IPS-NIHi7 (cell line): ENCODE measurements around the gene SNF8.
A peak's percentile ranks its signal among the peaks of the same experiment; 100 is the strongest.

Experiments used
- DNase-seq: peaks from one replicate; pipeline ENCODE4 v3.0.0; 2012; ENCODE audit warnings: mixed read lengths; ENCODE audit errors: extremely low spot score

The SNF8 gene

DNA sequence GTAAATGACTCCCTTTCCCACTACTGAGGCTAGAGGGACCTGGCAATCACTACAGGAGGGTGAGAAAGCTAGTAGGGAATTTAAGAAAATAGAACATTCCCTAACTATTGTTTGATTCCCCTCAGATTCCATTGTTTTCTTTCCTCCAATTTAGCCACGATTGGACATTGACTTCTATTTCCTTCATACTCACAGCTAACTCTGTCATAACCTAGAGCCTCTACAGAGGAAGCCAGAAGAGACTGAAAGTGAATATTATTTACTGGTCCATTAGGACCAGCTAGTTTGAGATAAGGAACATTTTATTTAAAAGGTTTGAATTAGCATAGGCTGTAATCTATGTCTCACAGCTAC is 14.9 kb downstream of the SNF8 start:
- no peak for DNase-seq

DNA sequence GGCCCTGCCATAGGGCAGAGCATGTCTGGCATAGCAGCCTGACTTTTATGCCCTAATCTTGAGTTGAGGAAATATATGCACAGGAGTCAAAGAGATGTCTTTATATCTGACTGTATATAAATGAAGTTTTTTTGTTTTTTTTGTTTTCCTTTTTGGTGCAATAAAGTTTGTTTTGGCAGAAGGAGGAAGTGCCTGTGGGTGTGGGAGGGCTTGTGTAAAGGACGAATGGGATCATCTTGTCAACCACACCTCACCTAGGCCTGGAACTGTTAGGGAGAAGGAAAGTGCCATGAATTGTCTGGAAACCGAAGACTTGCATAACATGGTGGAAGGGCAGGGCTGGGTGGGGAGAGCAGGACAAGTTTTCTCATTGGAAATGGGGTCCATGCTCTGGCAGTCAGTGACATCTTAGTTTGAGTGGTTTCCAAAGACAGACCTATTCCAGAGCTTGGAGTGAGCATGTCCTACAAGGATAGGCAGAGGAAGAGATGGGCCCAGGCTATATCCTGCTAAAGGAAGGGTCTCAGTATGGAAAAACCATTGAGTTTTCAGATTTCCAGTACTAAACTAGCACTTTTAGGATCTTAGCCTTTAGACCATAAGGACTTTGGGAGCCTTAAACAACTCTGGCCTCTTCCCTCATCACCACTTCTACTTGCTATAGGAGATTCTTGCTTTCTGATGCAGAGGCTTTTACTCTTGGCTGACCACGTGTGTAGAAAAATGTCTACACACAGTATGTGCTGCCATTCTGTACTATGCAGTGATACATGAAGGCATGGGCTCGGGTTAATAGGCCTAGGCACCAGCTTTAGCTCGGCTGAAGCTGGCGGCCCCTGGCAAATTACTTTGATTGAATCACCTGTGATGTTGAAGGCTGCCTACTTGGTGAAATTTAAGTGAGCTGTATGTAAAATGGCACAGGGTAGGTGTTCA is 15.5 kb downstream of the SNF8 start:
- DNase-seq: no peak

DNA sequence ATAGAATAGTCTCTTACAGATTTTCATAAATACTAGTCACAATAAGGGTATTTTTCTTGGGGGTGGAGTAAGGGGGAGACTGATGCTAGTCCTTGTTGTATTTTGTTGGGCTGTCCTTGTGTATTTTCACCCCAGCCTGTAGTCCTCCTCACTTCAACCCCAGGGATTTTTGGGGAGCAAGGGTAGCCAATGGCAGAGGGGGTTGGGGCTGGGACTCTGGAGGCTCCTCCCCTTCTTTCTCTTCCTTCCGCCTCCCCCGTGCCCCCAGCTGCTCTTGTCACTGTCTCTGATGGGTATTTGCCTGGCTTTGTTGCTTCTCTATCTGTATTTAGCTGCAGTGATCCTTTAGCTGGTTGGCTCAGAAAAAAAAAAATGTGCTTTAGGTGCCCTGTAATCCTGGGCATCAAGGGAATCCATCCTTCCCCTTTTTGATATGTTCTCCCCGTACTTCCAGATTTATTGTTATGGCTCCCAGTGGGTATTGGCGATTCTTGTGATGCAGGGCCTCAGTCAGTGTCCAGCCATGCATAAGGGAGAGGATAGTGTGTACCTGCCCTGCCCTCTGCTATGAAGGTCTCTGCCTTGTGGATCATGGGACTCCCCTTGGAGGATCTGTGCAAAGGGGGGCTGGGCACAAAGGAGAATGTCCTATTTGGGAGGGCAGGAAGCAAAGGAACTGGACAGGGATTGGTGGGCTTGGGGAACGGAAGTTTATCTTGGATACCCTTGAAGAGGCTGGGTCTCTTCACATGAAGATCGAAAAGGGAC is 16.5 kb downstream of the SNF8 start:
- no peak for DNase-seq

DNA sequence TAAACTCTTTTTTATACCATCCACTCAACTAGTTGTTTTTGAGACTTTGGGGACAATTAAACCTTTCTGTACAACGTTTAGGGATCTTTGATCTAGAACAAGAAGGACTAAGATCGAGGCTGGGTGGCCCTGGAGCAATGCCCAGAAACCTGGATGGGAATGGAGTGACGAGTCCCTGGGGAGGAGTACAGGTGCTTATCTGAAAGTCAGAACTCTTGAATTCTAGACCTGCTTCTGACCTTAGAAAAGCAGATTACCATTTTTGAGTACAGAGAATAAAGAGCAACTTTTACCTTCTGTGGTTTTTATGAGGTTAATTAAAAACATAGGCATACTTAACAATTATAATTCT is 18.7 kb downstream of the SNF8 start:
- DNase-seq: no peak

DNA sequence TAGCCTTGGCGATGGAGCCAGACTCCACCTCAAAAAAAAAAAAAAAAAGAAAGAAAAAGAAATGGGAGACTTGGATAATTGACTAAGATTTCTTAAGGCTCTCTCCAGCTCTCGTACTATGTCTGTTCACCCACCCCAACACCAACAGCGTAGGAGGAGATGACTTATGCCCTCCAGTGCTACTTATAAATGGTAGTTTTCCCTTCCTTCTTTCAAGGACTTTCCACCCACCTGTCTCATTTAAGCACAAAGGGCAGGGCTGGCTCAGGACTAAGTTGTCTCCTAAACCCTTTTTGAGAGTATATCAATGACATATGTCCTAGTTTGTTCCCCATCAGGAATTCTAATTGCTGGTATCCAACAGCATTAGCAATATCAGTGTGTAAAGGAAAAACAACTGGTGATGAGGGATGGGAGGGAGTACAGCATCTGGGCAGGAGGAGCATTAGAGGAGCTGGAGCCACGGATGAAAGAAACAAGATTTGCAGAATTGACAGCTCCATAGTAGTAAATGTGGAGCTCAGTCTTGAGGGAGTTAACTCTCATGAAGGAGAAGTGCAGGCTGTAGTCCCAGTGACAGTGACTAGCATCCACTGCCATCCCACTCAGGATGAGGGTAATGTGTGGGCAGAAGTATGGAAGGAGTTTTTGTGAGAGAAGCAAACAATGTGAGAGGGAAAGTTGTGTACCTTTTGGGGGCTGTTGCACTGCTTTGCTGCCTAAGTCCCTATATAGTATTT is 19.2 kb downstream of the SNF8 start:
- no peak for DNase-seq

DNA sequence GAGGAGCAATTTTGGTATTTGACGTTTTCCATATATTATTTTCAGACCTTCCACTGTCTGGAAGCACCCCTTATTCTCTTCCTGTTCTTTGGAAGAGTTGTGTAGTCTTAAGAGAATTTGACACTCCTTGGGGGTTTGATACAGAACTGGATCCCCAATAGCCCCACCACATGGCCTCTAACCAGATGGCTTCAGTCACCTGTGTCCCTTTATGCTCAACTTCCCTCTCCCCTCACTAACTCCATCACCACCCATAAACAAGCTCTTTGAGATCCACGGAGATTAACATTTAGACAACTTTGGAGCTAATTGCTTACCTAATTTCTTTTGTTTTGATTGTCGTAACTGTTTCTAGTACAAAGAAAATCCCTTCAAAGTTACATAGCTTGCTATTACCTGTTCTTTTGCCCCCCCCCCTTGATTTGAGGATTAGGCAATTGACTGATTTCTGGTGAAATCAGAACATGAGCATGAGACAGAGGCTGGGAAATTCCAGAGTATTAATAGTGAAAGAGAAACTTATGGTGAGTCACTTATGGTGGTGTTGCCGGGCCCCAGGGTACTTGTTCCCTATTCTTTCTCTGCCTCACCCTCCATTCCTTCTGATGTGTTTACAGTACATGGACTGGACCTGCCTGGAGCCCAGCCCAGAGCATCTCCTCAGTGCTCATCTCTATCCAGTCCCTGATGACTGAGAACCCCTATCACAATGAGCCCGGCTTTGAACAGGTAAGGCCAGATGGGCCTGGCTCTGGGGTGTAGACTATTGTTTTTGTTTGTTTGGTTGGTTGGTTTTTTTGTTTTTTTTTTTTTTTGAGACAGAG is 29.0 kb downstream of the SNF8 start:
- DNase-seq: no peak

DNA sequence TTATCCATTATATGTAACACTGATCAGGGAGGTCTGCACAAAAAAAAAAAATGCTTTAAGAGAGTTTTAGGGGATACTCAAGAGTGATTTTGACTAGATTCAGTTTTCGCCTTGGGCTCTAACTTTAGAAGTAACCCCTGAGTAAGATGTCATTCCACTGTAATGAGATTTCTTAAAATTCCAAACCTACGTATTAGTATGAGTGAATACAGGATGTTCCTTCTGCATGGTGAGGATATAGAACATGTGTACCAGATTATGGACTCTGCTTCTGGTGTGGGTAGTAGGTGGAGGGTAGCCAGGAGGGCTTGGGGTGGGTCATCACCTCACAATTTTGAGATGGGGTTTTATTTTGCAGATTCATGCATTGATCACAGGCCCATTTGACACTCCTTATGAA is 32.2 kb downstream of the SNF8 start:
- DNase-seq: no peak

DNA sequence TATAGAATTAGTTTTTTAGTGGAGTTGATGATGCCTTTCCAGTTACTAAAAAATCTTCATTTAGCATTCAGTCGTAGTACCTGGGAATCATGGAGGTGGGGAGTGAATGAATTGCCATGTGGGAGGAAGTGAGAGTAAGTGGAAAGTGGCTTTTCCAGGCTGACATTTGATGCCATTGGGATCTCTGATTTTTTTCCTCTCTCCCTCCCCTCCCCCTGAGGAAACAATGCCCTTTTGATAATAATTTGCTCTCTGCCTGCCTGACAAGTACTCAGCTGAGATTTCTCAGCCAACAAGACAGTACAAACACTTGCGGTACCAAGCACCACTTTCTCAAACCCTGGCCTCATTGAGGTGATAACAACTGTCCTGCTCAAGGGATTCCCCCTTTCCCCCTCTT is 34.3 kb downstream of the SNF8 start:
- DNase-seq: no peak

DNA sequence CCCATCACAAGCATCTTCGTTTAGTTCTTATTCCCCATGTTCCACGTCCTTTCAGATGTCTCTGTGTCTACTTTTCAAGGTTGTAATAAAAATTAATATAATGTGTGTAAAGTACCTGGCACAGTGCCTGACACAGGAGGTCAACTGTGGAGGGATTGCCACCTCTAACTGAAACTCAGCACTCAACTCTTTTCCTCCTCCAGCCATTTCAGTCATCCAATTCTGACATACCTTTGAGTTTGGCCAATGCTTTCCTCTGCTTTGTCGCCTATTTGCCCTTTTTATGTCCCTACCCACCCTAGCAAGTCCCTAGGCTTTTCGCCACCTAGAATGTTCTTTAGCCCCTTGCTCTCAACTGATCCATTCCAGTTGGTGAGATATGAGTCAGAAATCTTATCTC is 34.9 kb downstream of the SNF8 start:
- DNase-seq: no peak

DNA sequence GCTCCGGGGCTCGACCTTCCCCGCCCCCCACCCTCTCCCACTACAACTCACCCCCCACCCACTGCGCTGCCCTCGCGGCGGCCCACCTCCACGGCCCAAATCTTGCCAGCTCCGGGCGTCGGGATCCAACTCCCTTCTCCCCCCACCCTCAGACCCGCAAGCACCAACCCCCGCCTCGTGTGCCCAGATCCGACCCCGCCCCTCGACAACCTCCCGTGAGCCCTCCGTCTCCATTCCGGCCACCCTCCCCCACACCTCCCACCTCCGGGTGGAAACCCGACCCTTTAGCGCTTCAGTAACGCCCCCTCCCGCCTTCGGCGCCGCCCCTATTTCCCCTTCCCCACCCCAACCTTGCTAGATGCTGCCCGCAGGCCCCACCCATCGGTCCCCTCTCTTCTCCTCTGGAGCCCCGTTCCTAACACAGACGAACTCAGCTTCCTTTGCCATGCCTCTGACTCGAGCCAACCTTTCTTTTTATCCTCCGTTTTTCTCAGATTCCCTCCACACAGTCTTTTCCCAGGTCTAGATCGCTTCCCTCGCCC is 35.7 kb downstream of the SNF8 start:
- peak; percentile 95 for DNase-seq

DNA sequence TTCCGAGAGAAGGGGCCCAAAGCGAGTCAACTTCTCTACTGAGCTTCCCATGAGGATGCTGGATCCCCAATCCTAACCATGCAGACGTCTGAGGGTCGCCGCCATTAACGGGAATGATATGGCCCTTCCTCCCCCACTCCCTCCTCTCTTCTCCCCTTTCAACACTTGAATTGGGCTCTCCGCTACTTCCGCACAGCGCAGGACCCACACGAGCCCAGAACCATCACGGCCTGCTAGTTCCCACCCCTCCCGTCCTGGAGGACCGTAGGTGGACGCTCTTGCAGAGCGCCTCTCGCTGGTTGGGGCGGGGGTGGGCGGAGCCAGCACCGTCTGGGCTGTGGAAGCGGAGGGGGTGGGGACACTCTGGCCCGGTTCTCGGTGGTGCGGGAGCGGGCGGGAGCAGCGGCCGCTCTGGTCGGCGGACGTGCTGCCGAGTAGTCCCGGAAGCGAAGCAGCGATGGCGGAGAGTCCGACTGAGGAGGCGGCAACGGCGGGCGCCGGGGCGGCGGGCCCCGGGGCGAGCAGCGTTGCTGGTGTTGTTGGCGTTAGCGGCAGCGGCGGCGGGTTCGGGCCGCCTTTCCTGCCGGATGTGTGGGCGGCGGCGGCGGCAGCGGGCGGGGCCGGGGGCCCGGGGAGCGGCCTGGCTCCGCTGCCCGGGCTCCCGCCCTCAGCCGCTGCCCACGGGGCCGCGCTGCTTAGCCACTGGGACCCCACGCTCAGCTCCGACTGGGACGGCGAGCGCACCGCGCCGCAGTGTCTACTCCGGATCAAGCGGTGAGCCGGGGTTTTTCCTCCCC is 36.4 kb downstream of the SNF8 start, which contains the start of gene UBE2Z:
UBE2Z (plus strand) TSS at position 361 of the 797 bp plus-strand sequence; CDS start at position 458, 97 bp downstream.
- DNase-seq: peak; percentile 96

DNA sequence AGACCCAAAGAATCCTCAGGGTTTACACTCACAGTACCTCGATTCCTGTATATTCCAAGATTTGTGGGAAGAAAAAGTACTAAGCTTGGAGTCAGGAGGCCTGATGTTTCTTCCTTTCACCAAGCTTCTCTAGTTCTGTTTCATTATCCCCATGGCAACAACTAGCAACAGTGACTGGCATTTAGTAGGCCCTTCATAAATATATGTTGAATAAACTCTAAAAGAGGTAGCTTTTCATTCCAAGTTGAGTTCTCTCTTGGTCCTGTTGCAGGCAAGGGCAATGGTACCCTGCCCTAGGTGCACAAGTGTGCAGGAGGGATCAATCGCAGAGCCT is 37.0 kb downstream of the SNF8 start:
- DNase-seq: no peak

DNA sequence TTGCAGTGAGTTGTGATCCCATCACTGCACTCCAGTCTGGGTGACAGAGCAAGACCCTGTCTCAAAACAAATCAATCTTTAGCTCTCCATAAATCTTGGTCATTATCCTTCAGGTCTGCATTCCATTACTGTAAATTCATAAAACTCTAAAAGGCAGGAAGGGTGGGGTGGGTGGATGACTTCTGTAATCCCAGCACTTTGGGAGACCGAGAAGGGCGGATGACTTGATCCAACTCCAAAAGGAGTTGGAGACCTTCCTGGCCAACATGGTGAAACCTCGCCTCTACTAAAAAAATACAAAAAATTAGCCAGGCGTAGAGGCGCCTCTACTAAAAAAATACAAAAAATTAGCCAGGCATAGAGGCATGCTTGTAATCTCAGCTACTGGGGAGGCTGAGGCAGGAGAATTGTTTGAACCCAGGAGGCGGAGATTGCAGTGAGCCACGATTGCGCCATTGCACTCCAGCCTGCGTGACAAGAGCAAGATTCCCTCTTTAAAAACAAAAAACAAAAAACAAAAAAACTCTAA is 38.6 kb downstream of the SNF8 start:
- no peak for DNase-seq

DNA sequence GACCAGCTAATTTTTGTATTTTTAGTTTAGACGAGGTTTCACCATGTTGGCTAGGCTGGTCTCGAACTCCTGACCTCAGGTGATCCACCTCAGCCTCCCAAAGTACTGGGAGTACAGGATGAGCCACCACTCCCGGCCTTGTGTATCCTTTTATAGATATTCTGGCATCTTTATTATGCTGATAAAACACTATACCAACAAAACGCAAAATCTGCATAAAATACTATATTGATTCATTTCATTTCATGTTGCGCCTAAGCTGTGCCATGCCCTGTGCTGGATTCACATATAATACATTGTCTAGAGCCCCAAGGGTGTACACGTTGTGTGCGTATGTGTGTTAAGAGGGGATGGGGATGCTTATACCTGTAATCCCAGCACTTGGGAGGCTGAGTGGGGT is 40.2 kb downstream of the SNF8 start:
- DNase-seq: no peak

DNA sequence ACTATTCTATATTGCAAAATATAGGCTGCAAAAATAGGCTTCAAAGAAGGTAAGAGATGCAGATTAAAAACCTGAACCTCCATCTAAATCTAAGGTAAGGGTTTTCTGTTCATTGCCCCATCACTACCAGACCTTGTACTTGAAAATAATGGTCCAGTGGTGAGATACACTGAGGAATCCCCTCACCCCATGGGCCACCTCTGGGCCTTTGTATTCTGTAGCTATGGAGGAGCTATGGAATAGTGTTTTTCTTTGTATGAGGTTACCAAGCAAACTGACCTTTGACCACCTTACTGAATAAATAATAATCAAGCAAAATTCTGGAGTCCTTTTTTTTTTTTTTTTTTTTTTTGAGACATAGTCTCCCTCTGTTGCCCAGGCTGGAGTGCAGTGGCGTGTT is 41.2 kb downstream of the SNF8 start:
- no peak for DNase-seq

DNA sequence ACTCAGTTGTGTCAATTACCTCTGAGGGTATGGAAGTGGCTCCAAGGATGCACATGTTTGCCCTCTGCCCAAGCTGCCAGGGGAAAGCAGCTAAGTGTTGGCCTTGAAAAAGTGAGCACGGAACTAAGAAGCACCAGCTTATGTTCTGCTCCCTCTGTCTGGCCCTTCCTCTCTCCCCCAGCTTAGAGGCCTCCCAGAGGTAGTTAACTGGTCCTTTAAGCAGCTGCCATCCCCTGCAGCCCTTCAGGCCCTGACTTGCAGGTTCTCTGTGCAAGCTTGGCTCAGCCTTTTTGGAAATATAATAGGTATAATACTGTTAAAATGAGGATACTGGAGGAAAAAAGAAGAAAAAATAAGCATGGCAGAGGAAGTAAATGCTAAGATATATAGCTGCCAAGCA is 43.4 kb downstream of the SNF8 start:
- DNase-seq: no peak

DNA sequence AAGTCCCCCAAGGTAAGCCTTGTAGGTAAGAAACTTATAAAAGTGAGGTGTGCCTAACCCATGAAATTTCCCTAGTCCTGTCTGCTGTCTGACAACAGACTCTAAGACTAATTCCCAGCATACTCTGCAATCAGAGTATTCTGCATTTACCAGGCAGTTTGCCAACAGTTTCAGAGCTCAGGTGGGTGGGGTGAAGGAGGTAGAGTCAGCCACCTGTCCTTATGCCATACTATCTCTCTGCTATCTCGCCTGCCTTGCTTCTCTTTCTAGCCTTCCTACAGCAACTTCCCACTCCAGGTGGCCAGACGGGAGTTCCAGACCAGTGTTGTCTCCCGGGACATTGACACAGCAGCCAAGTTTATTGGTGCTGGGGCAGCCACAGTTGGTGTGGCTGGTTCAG is 49.8 kb downstream of the SNF8 start:
- no peak for DNase-seq

DNA sequence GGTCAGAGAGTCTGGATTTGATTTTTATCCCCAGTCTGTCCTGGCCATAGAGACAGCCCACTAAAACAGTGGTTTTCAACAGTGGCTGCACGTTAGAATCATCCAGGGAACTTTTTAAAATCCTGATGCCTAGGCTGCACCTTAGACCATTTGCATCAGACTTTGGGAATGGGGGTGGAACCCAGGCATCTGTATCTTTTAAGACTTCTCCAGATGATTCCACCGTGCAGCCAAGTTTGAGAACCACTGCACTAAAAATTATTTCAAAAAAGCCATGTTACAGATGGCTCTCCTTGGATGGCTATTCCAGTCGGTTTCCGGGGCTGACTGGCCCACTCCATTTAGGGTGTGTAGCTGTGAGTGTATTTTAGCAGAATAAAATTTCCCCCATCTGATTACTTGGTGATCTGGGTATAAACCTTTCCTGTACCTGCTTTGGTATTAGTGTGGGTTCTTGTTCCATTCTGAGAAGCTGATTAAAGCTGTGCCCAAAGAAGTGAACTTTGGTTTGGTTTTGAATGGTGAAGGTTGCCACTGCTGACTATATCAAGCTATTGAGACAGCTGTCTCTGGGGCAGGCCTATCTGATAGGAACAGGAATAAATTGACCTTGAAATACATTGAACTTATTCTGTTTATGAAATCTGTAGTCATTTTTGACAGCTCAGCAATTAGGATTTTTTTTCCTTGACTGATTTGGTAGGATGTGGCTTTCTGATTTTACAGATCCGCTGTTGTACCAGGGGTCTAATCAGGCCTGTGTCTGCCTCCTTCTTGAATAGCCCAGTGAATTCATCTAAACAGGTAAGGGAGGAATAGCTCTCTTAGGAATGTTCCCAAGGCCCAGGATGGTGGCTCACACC is 50.8 kb downstream of the SNF8 start:
- DNase-seq: no peak

DNA sequence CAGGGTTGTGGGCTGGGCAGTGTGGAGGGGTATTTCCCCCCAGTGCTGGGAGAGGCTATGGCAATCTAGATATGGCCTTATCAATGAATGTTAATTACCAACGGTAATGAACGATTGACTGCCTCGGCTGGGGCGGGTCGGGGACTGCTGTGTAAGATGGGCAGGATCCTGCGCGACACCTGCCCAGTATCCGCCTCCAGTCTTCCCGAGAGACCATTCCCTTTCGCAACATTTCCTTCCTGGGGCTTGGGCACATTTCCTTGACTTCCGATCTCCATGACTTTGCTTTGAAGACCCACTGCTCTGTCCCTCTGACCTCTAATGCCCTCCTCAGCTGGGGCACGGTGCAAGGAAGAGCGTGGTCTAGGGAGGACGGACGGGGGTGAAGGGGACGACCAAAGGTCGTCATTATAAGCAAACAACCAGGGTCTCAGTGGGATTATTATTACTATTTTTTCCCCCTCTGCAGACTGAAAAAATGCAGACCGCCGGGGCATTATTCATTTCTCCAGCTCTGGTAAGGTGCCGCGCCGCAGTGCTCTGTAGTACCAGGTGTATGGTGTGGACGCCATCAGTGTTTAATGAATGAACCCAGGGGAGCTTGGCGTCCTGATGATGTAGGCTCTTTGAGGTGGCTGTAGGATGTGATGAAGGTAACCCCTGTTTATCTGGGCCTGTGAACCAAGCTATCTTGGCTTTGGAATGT is 51.5 kb downstream of the SNF8 start:
- no peak for DNase-seq
